SU-DHL-6 (cell line): ENCODE results near the gene KIF18B.

Experiments
- H2AFZ ChIP-seq: fragments of 200-600 bp; sonication (generic); 2 replicates; pipeline ENCODE4 v1.6.1; 2014; ENCODE audit warnings: low read depth, mild to moderate bottlenecking, moderate library complexity, mixed read lengths, antibody characterized with exemption, low read length; ENCODE audit not compliant: severe bottlenecking
- H3F3A ChIP-seq: fragments of 200-600 bp; shearing (Covaris generic); 2 replicates; pipeline ENCODE4 v1.6.0; 2016; ENCODE audit warnings: antibody characterized with exemption, mild to moderate bottlenecking; ENCODE audit not compliant: insufficient read depth
- H3K27ac ChIP-seq: fragments of 200-600 bp; sonication (generic); 2 replicates; pipeline ENCODE4 v1.5.1; 2016; ENCODE audit warnings: low read depth, mild to moderate bottlenecking, low read length, moderate library complexity, mixed read lengths
- H3K27me3 ChIP-seq: fragments of 200-600 bp; sonication (generic), shearing (Covaris generic); 2 replicates; pipeline ENCODE4 v1.6.0; 2014; ENCODE audit warnings: mild to moderate bottlenecking, low read length
- H3K36me3 ChIP-seq: fragments of 200-600 bp; sonication (generic); 2 replicates; pipeline ENCODE4 v1.6.1; 2014; ENCODE audit warnings: mild to moderate bottlenecking, low read length, mixed read lengths
- H3K4me2 ChIP-seq: fragments of 300-600, 200-600 bp; shearing (Covaris generic), sonication (generic); 2 replicates; pipeline ENCODE4 v1.6.0; 2014; ENCODE audit warnings: low read length, low read depth, mild to moderate bottlenecking; ENCODE audit not compliant: poor library complexity, severe bottlenecking
- H3K4me3 ChIP-seq: fragments of 200-600 bp; sonication (generic); 2 replicates; pipeline ENCODE4 v1.5.1; 2014; ENCODE audit warnings: antibody characterized with exemption, low read length, mild to moderate bottlenecking, mixed read lengths; ENCODE audit not compliant: insufficient read depth, poor library complexity, severe bottlenecking
- H3K79me2 ChIP-seq: fragments of 200-600 bp; sonication (generic); 2 replicates; pipeline ENCODE4 v1.6.1; 2014; ENCODE audit warnings: mild to moderate bottlenecking, low read length, moderate library complexity; ENCODE audit not compliant: insufficient read depth
- H3K9ac ChIP-seq: fragments of 200-600 bp; sonication (generic); 2 replicates; pipeline ENCODE4 v1.7.0; 2014; ENCODE audit warnings: mild to moderate bottlenecking, low read length
- H3K9me2 ChIP-seq: fragments of 200-600 bp; sonication (generic); replicated peaks from 2 replicates; pipeline ENCODE4 v1.6.1; 2014; ENCODE audit warnings: low read length; ENCODE audit not compliant: insufficient read depth
- H3K9me3 ChIP-seq: fragments of 200-600 bp; sonication (generic); 2 replicates; pipeline ENCODE4 v1.6.1; 2014; ENCODE audit warnings: low read length, mixed read lengths; ENCODE audit not compliant: insufficient read depth
- H4K20me1 ChIP-seq: fragments of 200-600 bp; sonication (generic); 2 replicates; pipeline ENCODE4 v1.6.1; 2014; ENCODE audit warnings: low read depth, mild to moderate bottlenecking, antibody characterized with exemption, low read length, moderate library complexity, mixed read lengths
- EZH2phosphoT487 ChIP-seq: fragments of 200-600 bp; sonication (generic), shearing (Covaris generic); conservative IDR thresholded peaks from 2 replicates; pipeline ENCODE4 v1.6.1; 2018; ENCODE audit warnings: mild to moderate bottlenecking, antibody characterized with exemption, low read length, moderate library complexity, mixed read lengths
- TF ChIP-seq, protein P1 (sequence below): fragments of 200-600 bp; sonication (generic); IDR thresholded peaks from one replicate; pipeline ENCODE4 v1.5.1; 2017; ENCODE audit warnings: antibody characterized with exemption, mild to moderate bottlenecking, low read length, moderate library complexity; ENCODE audit not compliant: insufficient read depth, poor library complexity, severe bottlenecking

Gene KIF18B

DNA sequence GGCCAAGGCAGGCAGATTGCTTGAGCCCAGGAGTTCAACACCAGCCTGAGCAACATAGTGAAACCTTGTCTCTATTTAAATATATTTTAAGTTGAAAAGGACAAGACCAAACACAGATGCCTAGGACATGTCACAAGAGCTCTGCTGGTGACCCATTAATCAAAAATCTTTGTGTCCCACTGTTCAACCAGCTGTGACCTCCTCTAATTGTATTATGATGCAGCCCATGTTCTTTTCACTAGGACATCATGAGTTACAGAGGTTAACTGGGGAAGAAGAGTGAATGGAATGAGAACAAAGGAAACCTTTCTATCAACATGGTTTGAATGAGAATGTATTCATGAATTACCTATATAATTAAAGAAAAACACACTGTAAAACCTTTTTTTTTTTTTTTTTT, 55.3 kb downstream of the KIF18B start:
- peaks cover 79% of the 10 kb centered on the region for H3K79me2 ChIP-seq
- no peaks in the 10 kb centered on the region for H3K9me3 ChIP-seq
- H3F3A ChIP-seq: no peaks in the 10 kb centered on the region
- TF ChIP-seq, protein P1, sequence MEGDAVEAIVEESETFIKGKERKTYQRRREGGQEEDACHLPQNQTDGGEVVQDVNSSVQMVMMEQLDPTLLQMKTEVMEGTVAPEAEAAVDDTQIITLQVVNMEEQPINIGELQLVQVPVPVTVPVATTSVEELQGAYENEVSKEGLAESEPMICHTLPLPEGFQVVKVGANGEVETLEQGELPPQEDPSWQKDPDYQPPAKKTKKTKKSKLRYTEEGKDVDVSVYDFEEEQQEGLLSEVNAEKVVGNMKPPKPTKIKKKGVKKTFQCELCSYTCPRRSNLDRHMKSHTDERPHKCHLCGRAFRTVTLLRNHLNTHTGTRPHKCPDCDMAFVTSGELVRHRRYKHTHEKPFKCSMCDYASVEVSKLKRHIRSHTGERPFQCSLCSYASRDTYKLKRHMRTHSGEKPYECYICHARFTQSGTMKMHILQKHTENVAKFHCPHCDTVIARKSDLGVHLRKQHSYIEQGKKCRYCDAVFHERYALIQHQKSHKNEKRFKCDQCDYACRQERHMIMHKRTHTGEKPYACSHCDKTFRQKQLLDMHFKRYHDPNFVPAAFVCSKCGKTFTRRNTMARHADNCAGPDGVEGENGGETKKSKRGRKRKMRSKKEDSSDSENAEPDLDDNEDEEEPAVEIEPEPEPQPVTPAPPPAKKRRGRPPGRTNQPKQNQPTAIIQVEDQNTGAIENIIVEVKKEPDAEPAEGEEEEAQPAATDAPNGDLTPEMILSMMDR: no peak
- no peak for TF ChIP-seq EZH2phosphoT487
- H3K27me3 ChIP-seq: no peaks in the 10 kb centered on the region
- no peaks in the 10 kb centered on the region for H3K9me2 ChIP-seq
- no peak overlapping the region for H2AFZ ChIP-seq
- H4K20me1 ChIP-seq: peaks cover 5% of the 10 kb centered on the region; the same call in 1 of the 2 replicates
- peaks cover 2% of the 10 kb centered on the region; the same call in 1 of the 2 replicates for H3K36me3 ChIP-seq
- no peak overlapping the region for H3K9ac ChIP-seq
- no peak overlapping the region for H3K27ac ChIP-seq
- H3K4me2 ChIP-seq: no peak overlapping the region
- H3K4me3 ChIP-seq: no peak overlapping the region

- Histone ChIP-seq H3K79me2 (peaks cover 55% of the 10 kb centered on the region), H3K4me2 (no peak overlapping the region), H2AFZ (no peak overlapping the region), H3K4me3 (no peak overlapping the region), H4K20me1 (peaks cover 5% of the 10 kb centered on the region; the same call in 1 of the 2 replicates), H3K27me3 (no peaks in the 10 kb centered on the region), H3K9ac (no peak overlapping the region), H3K36me3 (peaks cover 16% of the 10 kb centered on the region; the same call in 1 of the 2 replicates), H3K9me2 (no peaks in the 10 kb centered on the region), H3F3A (no peaks in the 10 kb centered on the region), H3K9me3 (no peaks in the 10 kb centered on the region), H3K27ac (no peak overlapping the region)
- no peak for TF ChIP-seq EZH2phosphoT487
- TF ChIP-seq, protein P1: no peak
These were observed 58.6 kb downstream of the KIF18B start for GRCh38 chr17:44889003-44889402.

GRCh38 chr17:44887971-44888954, 59.3 kb downstream of the KIF18B start:
- TF ChIP-seq, protein P1: no peak
- peaks cover 5% of the 10 kb centered on the region; the same call in 1 of the 2 replicates for H4K20me1 ChIP-seq
- peaks cover 19% of the 10 kb centered on the region; the same call in 1 of the 2 replicates for H3K36me3 ChIP-seq
- H2AFZ ChIP-seq: no peak overlapping the region
- no peak overlapping the region for H3K4me3 ChIP-seq
- no peaks in the 10 kb centered on the region for H3K27me3 ChIP-seq
- no peaks in the 10 kb centered on the region for H3F3A ChIP-seq
- no peaks in the 10 kb centered on the region for H3K9me3 ChIP-seq
- no peak overlapping the region for H3K9ac ChIP-seq
- no peak overlapping the region for H3K4me2 ChIP-seq
- peaks cover 55% of the 10 kb centered on the region for H3K79me2 ChIP-seq
- no peaks in the 10 kb centered on the region for H3K9me2 ChIP-seq
- no peak overlapping the region for H3K27ac ChIP-seq
